RWPE2 (cell line): ENCODE data around the gene MEMO1.

Experiments used
- ATAC-seq: fragments of 200-7000 bp; cut with Tn5 transposase; 3 replicates; pipeline ENCODE4 v1.9.1; 2021; ENCODE audit warnings: low read depth
- DNase-seq: peaks from one replicate; pipeline ENCODE4 v3.0.0-alpha.2; 2020; ENCODE audit warnings: low spot score
- H3K27ac ChIP-seq: fragments of 450-650 bp; 2 replicates; pipeline ENCODE4 v1.5.1; 2017; ENCODE audit warnings: mild to moderate bottlenecking; ENCODE audit not compliant: poor library complexity, severe bottlenecking
- H3K27me3 ChIP-seq: fragments of 250-450 bp; sonication (Bioruptor Pico); 2 replicates; pipeline ENCODE4 v1.5.1; 2021; ENCODE audit warnings: mild to moderate bottlenecking, moderate library complexity; ENCODE audit not compliant: insufficient read depth, poor library complexity, severe bottlenecking
- H3K36me3 ChIP-seq: fragments of 250-450 bp; sonication (Bioruptor Pico); 2 replicates; pipeline ENCODE4 v1.5.1; 2020; ENCODE audit warnings: low read depth, mild to moderate bottlenecking, moderate library complexity
- H3K4me1 ChIP-seq: fragments of 250-450 bp; sonication (Bioruptor Pico); 2 replicates; pipeline ENCODE4 v1.5.1; 2021; ENCODE audit warnings: mild to moderate bottlenecking, moderate library complexity; ENCODE audit not compliant: insufficient read depth, poor library complexity, severe bottlenecking
- H3K4me3 ChIP-seq: fragments of 250-450 bp; sonication (Bioruptor Pico); 2 replicates; pipeline ENCODE4 v1.5.1; 2021; ENCODE audit warnings: mild to moderate bottlenecking, moderate library complexity; ENCODE audit not compliant: severe bottlenecking
- H3K9me3 ChIP-seq: fragments of 250-450 bp; sonication (Bioruptor Pico); 2 replicates; pipeline ENCODE4 v1.5.1; 2021; ENCODE audit warnings: mild to moderate bottlenecking, moderate library complexity; ENCODE audit not compliant: severe bottlenecking
- TF ChIP-seq, protein P1 (sequence below): fragments of 450-650 bp; IDR thresholded peaks from one replicate; pipeline ENCODE4 v1.5.1; 2017; ENCODE audit warnings: mild to moderate bottlenecking, moderate library complexity; ENCODE audit not compliant: poor library complexity, severe bottlenecking

Gene MEMO1

DNA sequence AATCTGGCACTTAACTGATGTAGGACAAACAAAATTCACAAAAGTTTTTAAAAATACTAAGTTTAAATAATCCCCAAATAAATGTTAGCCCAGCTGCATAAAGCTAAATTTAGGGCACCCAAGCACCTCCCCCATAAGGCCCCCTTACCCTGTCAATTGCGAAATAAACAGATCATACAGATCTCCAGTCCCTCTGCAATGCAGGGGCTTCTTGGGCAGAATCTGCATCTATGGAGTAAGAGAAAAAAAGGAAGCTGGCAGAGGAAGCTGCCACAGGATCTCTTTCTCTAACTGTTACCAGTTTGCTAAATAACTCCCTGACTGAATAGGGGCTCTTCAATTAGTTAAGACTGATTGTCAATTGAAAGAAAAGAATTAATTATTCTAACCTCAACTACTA, 117.7 kb downstream of the MEMO1 start:
- no peak overlapping the region for H3K4me3 ChIP-seq

DNA sequence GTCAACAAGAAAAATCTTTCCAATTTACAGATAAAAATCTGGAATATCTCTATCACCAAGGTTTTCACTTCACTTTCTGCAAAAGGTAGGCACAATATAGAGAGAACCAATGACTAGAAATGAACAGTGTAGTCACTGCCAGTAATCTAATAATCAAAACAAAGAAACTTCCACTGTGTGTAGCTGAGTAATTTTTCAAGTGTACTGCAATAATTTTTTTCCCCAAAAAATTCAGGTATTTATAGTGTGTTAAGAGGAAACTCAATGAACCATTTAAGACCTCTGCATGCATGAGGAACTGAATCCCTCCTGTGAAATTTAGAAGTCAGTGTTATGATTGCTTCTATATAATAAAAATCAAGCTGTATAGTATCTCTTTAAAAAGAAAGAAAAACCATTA, 121.8 kb downstream of the MEMO1 start:
- Histone ChIP-seq H3K4me1 (no peaks in the 10 kb centered on the region), H3K27me3 (no peaks in the 10 kb centered on the region), H3K4me3 (no peak overlapping the region), H3K9me3 (no peaks in the 10 kb centered on the region), H3K36me3 (peaks cover 25% of the 10 kb centered on the region), H3K27ac (no peak overlapping the region)
- TF ChIP-seq, protein P1, sequence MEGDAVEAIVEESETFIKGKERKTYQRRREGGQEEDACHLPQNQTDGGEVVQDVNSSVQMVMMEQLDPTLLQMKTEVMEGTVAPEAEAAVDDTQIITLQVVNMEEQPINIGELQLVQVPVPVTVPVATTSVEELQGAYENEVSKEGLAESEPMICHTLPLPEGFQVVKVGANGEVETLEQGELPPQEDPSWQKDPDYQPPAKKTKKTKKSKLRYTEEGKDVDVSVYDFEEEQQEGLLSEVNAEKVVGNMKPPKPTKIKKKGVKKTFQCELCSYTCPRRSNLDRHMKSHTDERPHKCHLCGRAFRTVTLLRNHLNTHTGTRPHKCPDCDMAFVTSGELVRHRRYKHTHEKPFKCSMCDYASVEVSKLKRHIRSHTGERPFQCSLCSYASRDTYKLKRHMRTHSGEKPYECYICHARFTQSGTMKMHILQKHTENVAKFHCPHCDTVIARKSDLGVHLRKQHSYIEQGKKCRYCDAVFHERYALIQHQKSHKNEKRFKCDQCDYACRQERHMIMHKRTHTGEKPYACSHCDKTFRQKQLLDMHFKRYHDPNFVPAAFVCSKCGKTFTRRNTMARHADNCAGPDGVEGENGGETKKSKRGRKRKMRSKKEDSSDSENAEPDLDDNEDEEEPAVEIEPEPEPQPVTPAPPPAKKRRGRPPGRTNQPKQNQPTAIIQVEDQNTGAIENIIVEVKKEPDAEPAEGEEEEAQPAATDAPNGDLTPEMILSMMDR, result no peak
- DNase-seq (no peak), ATAC-seq (no peak)

More for the DNA sequence above, 117.7 kb downstream of the MEMO1 start:
- ATAC-seq (no peak), DNase-seq (no peak)
- H3K27me3 ChIP-seq, result no peaks in the 10 kb centered on the region
- peaks cover 4% of the 10 kb centered on the region for H3K9me3 ChIP-seq
- TF ChIP-seq, protein P1, result no peak
- no peaks in the 10 kb centered on the region for H3K4me1 ChIP-seq
- peaks cover 14% of the 10 kb centered on the region; the same call in 1 of the 2 replicates for H3K36me3 ChIP-seq
- no peak overlapping the region for H3K27ac ChIP-seq

DNA sequence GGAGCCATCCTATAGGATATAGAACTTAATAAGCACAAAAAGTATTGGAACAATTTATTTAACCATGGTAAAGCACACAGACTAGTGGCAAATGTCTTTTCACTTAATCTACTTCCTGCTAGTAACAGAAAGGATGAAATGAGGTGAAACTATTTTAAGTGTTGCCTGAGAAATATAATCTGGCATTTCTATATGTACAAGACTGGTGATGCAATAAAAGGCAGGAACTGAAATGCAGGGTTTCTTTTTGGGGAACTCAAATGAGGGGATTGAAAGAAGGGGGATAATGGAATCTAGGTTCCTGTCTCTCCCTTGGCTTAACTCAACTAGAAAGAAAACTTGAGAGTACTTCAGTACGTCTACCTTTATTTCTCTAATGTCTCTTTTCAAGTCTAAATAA, 122.3 kb downstream of the MEMO1 start:
- peaks cover 25% of the 10 kb centered on the region for H3K36me3 ChIP-seq
- TF ChIP-seq, protein P1, result no peak
- H3K4me3 ChIP-seq, result no peak overlapping the region
- no peak for DNase-seq
- H3K27ac ChIP-seq, result no peak overlapping the region
- no peaks in the 10 kb centered on the region for H3K9me3 ChIP-seq
- H3K27me3 ChIP-seq, result no peaks in the 10 kb centered on the region
- H3K4me1 ChIP-seq, result no peaks in the 10 kb centered on the region
- no peak for ATAC-seq

DNA sequence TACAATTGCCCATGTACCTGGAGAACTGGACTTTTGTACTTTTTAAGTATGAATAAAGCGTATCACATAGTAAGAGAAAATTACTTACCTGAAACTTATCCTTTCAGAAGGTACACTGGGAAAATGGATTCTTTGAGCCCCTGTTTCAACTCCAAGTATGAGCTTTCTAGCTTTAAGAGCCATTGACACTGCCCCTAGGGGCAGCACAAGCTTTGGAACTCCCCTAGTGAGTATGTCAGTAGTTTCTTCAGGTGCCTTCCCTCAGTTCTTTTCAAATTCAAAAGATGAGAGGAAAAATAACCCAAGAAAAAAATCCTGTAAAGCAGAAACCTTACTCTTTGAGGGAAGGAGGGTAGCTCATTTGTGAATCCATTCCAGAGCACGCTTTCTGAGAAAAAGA, 124.1 kb downstream of the MEMO1 start:
- H3K4me1 ChIP-seq, result no peaks in the 10 kb centered on the region
- DNase-seq (no peak), ATAC-seq (peak; percentile 56; the same call in 1 of the 3 replicates)
- H3K36me3 ChIP-seq, result peaks cover 25% of the 10 kb centered on the region
- no peak overlapping the region for H3K27ac ChIP-seq
- H3K27me3 ChIP-seq, result no peaks in the 10 kb centered on the region
- no peak overlapping the region for H3K4me3 ChIP-seq
- TF ChIP-seq, protein P1, result peak; percentile 59
- no peaks in the 10 kb centered on the region for H3K9me3 ChIP-seq

DNA sequence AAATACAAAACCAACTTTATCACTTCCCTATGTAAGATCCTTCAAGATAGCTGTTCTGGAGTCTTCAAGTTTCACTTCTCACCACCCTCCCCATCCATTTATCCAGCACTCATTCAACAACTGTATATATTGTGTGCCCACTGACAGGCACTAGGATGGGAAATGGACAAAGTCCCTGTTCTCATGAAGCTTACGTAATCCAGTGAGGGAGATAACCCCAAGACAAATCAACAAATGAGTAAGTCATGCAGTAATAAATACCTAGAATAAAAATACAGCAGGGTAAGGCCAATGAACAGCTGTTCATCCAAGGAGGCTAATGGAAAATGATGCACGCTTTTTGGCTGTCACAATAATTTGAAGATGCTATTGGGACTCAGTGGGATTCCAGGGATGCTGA, 133.8 kb downstream of the MEMO1 start:
- TF ChIP-seq, protein P1, result no peak
- Histone ChIP-seq H3K36me3 (peaks cover 3% of the 10 kb centered on the region; the same call in 1 of the 2 replicates), H3K4me1 (no peaks in the 10 kb centered on the region), H3K4me3 (no peak overlapping the region), H3K9me3 (no peaks in the 10 kb centered on the region), H3K27ac (no peak overlapping the region), H3K27me3 (no peaks in the 10 kb centered on the region)
- ATAC-seq, result no peak
- DNase-seq, result no peak
